NCI-H1105 (cell line): Measurements from ENCODE around the gene NAGLU.
A peak's percentile ranks its signal among the peaks of the same experiment; 100 is the strongest.

ENCODE experiments used
- DNase-seq: peaks from one replicate; lab custom pipeline; 2025; lab: John Stamatoyannopoulos, UW

NAGLU gene

GRCh38 chr17:42536048-42536371 lies at the start of gene NAGLU:
Gene NAGLU, plus strand, starts transcription at chr17:42536241. Its CDS starts 32 bp downstream, at chr17:42536273.
- DNase-seq, result peak; percentile 91

GRCh38 chr17:42488032-42488431 lies 48.0 kb upstream of the NAGLU start:
- no peak for DNase-seq

GRCh38 chr17:42493319-42493718 lies 42.7 kb upstream of the NAGLU start:
- DNase-seq, result no peak

- DNase-seq, result no peak
Measured at GRCh38 chr17:42494673-42495072, 41.4 kb upstream of the NAGLU start.

GRCh38 chr17:42498828-42499227 lies 37.2 kb upstream of the NAGLU start:
- no peak for DNase-seq

GRCh38 chr17:42502091-42502490 lies 34.0 kb upstream of the NAGLU start:
- no peak for DNase-seq

- no peak for DNase-seq
Measured at GRCh38 chr17:42502926-42503325, 33.1 kb upstream of the NAGLU start.

- DNase-seq, result no peak
Measured at GRCh38 chr17:42507671-42508070, 28.4 kb upstream of the NAGLU start.

- DNase-seq, result no peak
Measured at GRCh38 chr17:42508426-42509165, 27.4 kb upstream of the NAGLU start.

- no peak for DNase-seq
Measured at GRCh38 chr17:42509409-42509808, 26.6 kb upstream of the NAGLU start.

GRCh38 chr17:42509841-42510240 lies 26.2 kb upstream of the NAGLU start:
- no peak for DNase-seq

- no peak for DNase-seq
Measured at GRCh38 chr17:42512246-42512645, 23.8 kb upstream of the NAGLU start.

- no peak for DNase-seq
Measured at GRCh38 chr17:42512733-42513251, 23.2 kb upstream of the NAGLU start.

- no peak for DNase-seq
Measured at GRCh38 chr17:42513686-42514085, 22.4 kb upstream of the NAGLU start.

- no peak for DNase-seq
Measured at GRCh38 chr17:42514279-42514678, 21.8 kb upstream of the NAGLU start.

GRCh38 chr17:42514867-42515266 lies 21.2 kb upstream of the NAGLU start:
- no peak for DNase-seq

GRCh38 chr17:42517516-42517915 lies 18.5 kb upstream of the NAGLU start:
- DNase-seq, result peak; percentile 9

GRCh38 chr17:42518046-42518754 lies 17.8 kb upstream of the NAGLU start:
- DNase-seq, result no peak

- no peak for DNase-seq
Measured at GRCh38 chr17:42518755-42519545, 17.1 kb upstream of the NAGLU start.

GRCh38 chr17:42519546-42520491 lies 16.2 kb upstream of the NAGLU start:
- DNase-seq, result no peak

GRCh38 chr17:42520540-42520951 lies 15.5 kb upstream of the NAGLU start:
- no peak for DNase-seq

- no peak for DNase-seq
Measured at GRCh38 chr17:42521036-42521435, 15.0 kb upstream of the NAGLU start.
